DOHH2 (cell line): Measurements from ENCODE around the gene NOD2.

Source experiments
- H3F3A ChIP-seq: fragments of 200-600 bp; sonication (generic), shearing (Covaris generic); 2 replicates; pipeline ENCODE4 v1.6.0; 2016; ENCODE audit warnings: antibody characterized with exemption, mild to moderate bottlenecking; ENCODE audit not compliant: control insufficient read depth, insufficient read depth
- H3K27ac ChIP-seq: fragments of 200-600 bp; sonication (generic); 2 replicates; pipeline ENCODE4 v1.5.1; 2014; ENCODE audit warnings: low read depth, mild to moderate bottlenecking, low read length, moderate library complexity
- H3K27me3 ChIP-seq: fragments of 200-600 bp; sonication (generic); 2 replicates; pipeline ENCODE4 v1.6.1; 2014; ENCODE audit warnings: mild to moderate bottlenecking, low read length, mixed read lengths; ENCODE audit not compliant: control insufficient read depth
- H3K36me3 ChIP-seq: fragments of 200-600 bp; sonication (generic); 2 replicates; pipeline ENCODE4 v1.6.1; 2014; ENCODE audit warnings: mild to moderate bottlenecking, low read length, moderate library complexity, mixed read lengths; ENCODE audit not compliant: control insufficient read depth
- H3K4me1 ChIP-seq: fragments of 200-600 bp; sonication (generic); 2 replicates; pipeline ENCODE4 v1.6.1; 2014; ENCODE audit warnings: mild to moderate bottlenecking, low read length, mixed read lengths; ENCODE audit not compliant: control insufficient read depth
- H3K4me2 ChIP-seq: fragments of 200-600 bp; sonication (generic); 2 replicates; pipeline ENCODE4 v1.6.0; 2014; ENCODE audit warnings: mild to moderate bottlenecking, low read length, moderate library complexity
- H3K4me3 ChIP-seq: fragments of 200-600 bp; sonication (generic); 2 replicates; pipeline ENCODE4 v1.5.1; 2014; ENCODE audit warnings: mild to moderate bottlenecking, low read length, mixed read lengths
- H3K79me2 ChIP-seq: fragments of 200-600 bp; sonication (generic); 2 replicates; pipeline ENCODE4 v1.6.1; 2014; ENCODE audit warnings: mild to moderate bottlenecking, low read length, mixed read lengths; ENCODE audit not compliant: control insufficient read depth
- H3K9me2 ChIP-seq: fragments of 200-600 bp; sonication (generic); replicated peaks from 2 replicates; pipeline ENCODE4 v1.6.1; 2014; ENCODE audit warnings: mild to moderate bottlenecking, low read length, mixed read lengths; ENCODE audit not compliant: control insufficient read depth
- H3K9me3 ChIP-seq: fragments of 200-600 bp; sonication (generic); 2 replicates; pipeline ENCODE4 v1.6.1; 2014; ENCODE audit warnings: antibody characterized with exemption, low read length, mixed read lengths; ENCODE audit not compliant: control insufficient read depth, insufficient read depth
- H4K20me1 ChIP-seq: fragments of 200-600 bp; sonication (generic); 2 replicates; pipeline ENCODE4 v1.6.0; 2014; ENCODE audit warnings: low read depth, mild to moderate bottlenecking, antibody characterized with exemption, low read length, moderate library complexity; ENCODE audit not compliant: control insufficient read depth, insufficient read depth
- CTCF ChIP-seq: fragments of 200-600 bp; sonication (generic); IDR thresholded peaks from one replicate; pipeline ENCODE4 v1.5.1; 2014; ENCODE audit warnings: antibody characterized with exemption, mild to moderate bottlenecking, low read depth, low read length; ENCODE audit not compliant: poor library complexity, severe bottlenecking
- EZH2phosphoT487 ChIP-seq: fragments of 200-600 bp; sonication (generic); IDR thresholded peaks from 2 replicates; pipeline ENCODE4 v1.6.1; 2017; ENCODE audit warnings: borderline replicate concordance, mild to moderate bottlenecking, antibody characterized with exemption, low read length, moderate library complexity, mixed read lengths

Gene NOD2

GRCh38 chr16:50696575-50697420, 3.4 kb downstream of the NOD2 start:
- H3K9me2 ChIP-seq: no peaks in the 10 kb centered on the region
- TF ChIP-seq EZH2phosphoT487 (no peak), CTCF (no peak)
- H3K79me2 ChIP-seq: no peaks in the 10 kb centered on the region
- no peaks in the 10 kb centered on the region for H3K4me1 ChIP-seq
- H4K20me1 ChIP-seq: no peaks in the 10 kb centered on the region
- no peaks in the 10 kb centered on the region for H3K36me3 ChIP-seq
- H3K4me3 ChIP-seq: no peak overlapping the region
- no peak overlapping the region for H3K4me2 ChIP-seq
- no peak overlapping the region for H3K27ac ChIP-seq
- peaks cover 35% of the 10 kb centered on the region for H3K27me3 ChIP-seq
- no peaks in the 10 kb centered on the region for H3F3A ChIP-seq
- no peaks in the 10 kb centered on the region for H3K9me3 ChIP-seq

- TF ChIP-seq CTCF (no peak), EZH2phosphoT487 (no peak)
- no peak overlapping the region for H3K27ac ChIP-seq
- H3K36me3 ChIP-seq: no peaks in the 10 kb centered on the region
- H3F3A ChIP-seq: no peaks in the 10 kb centered on the region
- peaks cover 33% of the 10 kb centered on the region for H3K27me3 ChIP-seq
- H3K4me3 ChIP-seq: no peak overlapping the region
- no peaks in the 10 kb centered on the region for H3K4me1 ChIP-seq
- no peak overlapping the region for H3K4me2 ChIP-seq
- no peaks in the 10 kb centered on the region for H3K9me2 ChIP-seq
- H3K9me3 ChIP-seq: no peaks in the 10 kb centered on the region
- no peaks in the 10 kb centered on the region for H4K20me1 ChIP-seq
- no peaks in the 10 kb centered on the region for H3K79me2 ChIP-seq
Observed at GRCh38 chr16:50697421-50697715, 4.0 kb downstream of the NOD2 start.

GRCh38 chr16:50697881-50698767, 4.7 kb downstream of the NOD2 start:
- Histone ChIP-seq H3K9me2 (no peaks in the 10 kb centered on the region), H3K27ac (no peak overlapping the region), H4K20me1 (no peaks in the 10 kb centered on the region), H3K4me2 (no peak overlapping the region), H3K36me3 (no peaks in the 10 kb centered on the region), H3K27me3 (peaks cover 26% of the 10 kb centered on the region), H3F3A (no peaks in the 10 kb centered on the region), H3K79me2 (no peaks in the 10 kb centered on the region), H3K9me3 (no peaks in the 10 kb centered on the region), H3K4me1 (no peaks in the 10 kb centered on the region), H3K4me3 (no peak overlapping the region)
- TF ChIP-seq CTCF: no peak
- no peak for TF ChIP-seq EZH2phosphoT487
